ENCODE measurements around the gene TBX21. TPM values are rescaled to one million over a fixed set of nuclear protein-coding genes. Genes with fewer than 3 reads are reported as not detected.
A peak's percentile ranks its signal among the peaks of the same experiment; 100 is the strongest.

The TBX21 gene
- polyA plus RNA-seq, 3 donors, result 0.05 to 0.16 (median 0.13) TPM

DNA sequence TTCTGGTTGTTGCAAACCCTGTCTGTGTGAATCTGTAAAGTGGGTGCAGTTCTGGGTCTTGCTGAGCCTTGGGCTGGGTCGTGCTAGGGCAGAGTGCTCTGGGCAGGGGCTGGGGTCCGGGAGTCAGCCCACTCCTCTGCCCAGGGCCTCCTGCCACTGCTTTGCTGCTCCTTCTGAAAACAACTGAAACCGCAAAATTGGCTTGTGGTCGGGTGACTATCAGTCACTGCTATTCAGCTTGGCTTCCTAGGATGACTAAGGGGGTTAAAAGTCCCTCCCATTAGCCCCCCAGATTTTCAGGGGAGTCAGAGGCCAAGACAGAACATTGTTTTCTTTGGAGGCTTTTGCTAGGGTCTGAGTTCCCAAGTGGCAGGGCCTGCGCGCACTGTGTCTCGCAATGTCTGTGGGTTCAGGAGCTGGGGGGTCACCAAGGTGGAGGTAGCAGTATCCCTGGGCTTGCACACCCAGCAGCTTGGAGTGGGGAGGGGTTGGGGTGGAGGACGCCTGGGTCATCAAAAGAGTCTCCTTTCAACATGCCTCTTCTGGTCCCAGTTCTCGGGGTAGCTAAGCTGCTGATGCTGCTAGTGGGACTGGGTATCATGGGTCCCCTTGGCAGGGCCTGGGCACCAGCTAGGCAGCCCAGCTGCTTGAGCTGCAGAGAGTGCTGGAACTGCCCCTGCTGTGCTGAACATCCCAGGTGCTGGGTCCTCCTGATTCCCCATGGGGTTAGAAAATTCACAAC is 13.5 kb upstream of the TBX21 start:
- Mint-ChIP-seq H3K27ac (no peak overlapping the region), H3K4me3 (peak overlapping the region in 1 of 2 donors; percentile 79), H3K9me3 (peaks cover 0 to 5% (median 0%) of the 10 kb centered on the region in 7 donors), H3K4me1 (peaks cover 22% of the 10 kb centered on the region), H3K36me3 (no peaks in the 10 kb centered on the region), H3K27me3 (ENCODE audit: low read depth in 3 of 3) (peaks cover 62 to 70% (median 65%) of the 10 kb centered on the region in 3 donors)
- Histone ChIP-seq H2AFZ (ENCODE audit: insufficient read depth, low read depth, low read length, poor library complexity, severe bottlenecking) (no peak overlapping the region), H3K4me1 (ENCODE audit: control insufficient read depth in 1 of 2, insufficient read depth in 2 of 2, low read length in 2 of 2) (peaks cover 5 to 8% of the 10 kb centered on the region in 2 donors), H3K9me3 (replicated peaks in 1 of 2; ENCODE audit: control insufficient read depth in 1 of 2, insufficient read depth in 1 of 2, low read length in 2 of 2) (no peaks in the 10 kb centered on the region), H3K27ac (ENCODE audit: low read depth in 1 of 2, low read length in 2 of 2) (no peak overlapping the region), H3K9ac (ENCODE audit: insufficient read depth, low read length, poor library complexity, severe bottlenecking) (no peak overlapping the region), H3K36me3 (replicated peaks in 1 of 2; ENCODE audit: control insufficient read depth in 1 of 2, insufficient read depth in 2 of 2, low read length in 2 of 2) (no peaks in the 10 kb centered on the region), H3K79me2 (ENCODE audit: insufficient read depth, low read length) (no peaks in the 10 kb centered on the region), H4K20me1 (ENCODE audit: insufficient read depth, low read length) (no peaks in the 10 kb centered on the region), H3K27me3 (ENCODE audit: control insufficient read depth in 2 of 2, insufficient read depth in 2 of 2, low read length in 2 of 2) (peaks cover 23 to 56% of the 10 kb centered on the region in 2 donors), H3K4me2 (replicated peaks; ENCODE audit: extremely low read depth, low read length, poor library complexity, severe bottlenecking) (no peak overlapping the region), H3K4me3 (replicated peaks in 1 of 3; ENCODE audit: low read depth in 2 of 3, low read length in 3 of 3) (no peak overlapping the region)
- DNase-seq, result peak in 2 of 3 donors; percentile 9 to 54
- WGBS (ENCODE audit: insufficient coverage), result 9% methylated on average over 8 of the region's 9 CpGs
- intact Hi-C loops (cut with micrococcal nuclease), result no loop called here
- TF ChIP-seq, protein P1, sequence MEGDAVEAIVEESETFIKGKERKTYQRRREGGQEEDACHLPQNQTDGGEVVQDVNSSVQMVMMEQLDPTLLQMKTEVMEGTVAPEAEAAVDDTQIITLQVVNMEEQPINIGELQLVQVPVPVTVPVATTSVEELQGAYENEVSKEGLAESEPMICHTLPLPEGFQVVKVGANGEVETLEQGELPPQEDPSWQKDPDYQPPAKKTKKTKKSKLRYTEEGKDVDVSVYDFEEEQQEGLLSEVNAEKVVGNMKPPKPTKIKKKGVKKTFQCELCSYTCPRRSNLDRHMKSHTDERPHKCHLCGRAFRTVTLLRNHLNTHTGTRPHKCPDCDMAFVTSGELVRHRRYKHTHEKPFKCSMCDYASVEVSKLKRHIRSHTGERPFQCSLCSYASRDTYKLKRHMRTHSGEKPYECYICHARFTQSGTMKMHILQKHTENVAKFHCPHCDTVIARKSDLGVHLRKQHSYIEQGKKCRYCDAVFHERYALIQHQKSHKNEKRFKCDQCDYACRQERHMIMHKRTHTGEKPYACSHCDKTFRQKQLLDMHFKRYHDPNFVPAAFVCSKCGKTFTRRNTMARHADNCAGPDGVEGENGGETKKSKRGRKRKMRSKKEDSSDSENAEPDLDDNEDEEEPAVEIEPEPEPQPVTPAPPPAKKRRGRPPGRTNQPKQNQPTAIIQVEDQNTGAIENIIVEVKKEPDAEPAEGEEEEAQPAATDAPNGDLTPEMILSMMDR (IDR thresholded peaks at IDR 0.05), result no peak

DNA sequence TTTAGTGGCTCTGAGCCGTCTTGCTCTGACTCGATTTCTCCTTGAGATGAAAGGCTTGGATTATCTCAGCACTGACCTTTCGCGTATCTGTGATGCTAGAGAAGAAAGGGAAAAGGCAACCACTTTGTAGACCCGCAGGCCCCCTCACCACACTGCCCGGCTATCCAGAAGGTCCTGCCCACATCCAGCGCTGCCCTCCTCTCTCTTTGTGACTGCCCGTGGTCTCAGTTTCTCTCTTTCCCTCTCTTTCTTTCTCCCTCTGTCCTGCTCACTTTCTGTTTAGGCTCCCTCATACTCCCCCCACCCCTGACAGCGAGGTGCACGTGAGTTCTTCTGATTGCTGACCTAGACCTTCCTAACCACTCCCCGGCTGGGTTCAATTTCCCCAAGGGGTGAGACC is 12.8 kb upstream of the TBX21 start:
- no peak for DNase-seq
- peaks cover 5 to 8% of the 10 kb centered on the region in 2 donors for H3K4me1 ChIP-seq (ENCODE audit: control insufficient read depth in 1 of 2, insufficient read depth in 2 of 2, low read length in 2 of 2)
- no peak overlapping the region for H3K4me3 ChIP-seq (replicated peaks in 1 of 3; ENCODE audit: low read depth in 2 of 3, low read length in 3 of 3)
- no peak overlapping the region for H3K27ac Mint-ChIP-seq
- intact Hi-C loops (cut with micrococcal nuclease), result no loop called here
- H3K27me3 ChIP-seq (ENCODE audit: control insufficient read depth in 2 of 2, insufficient read depth in 2 of 2, low read length in 2 of 2), result peaks cover 23 to 56% of the 10 kb centered on the region in 2 donors
- TF ChIP-seq, protein P1 (IDR thresholded peaks at IDR 0.05), result no peak
- H3K9me3 Mint-ChIP-seq, result peaks cover 0 to 5% (median 0%) of the 10 kb centered on the region in 7 donors
- H3K4me2 ChIP-seq (replicated peaks; ENCODE audit: extremely low read depth, low read length, poor library complexity, severe bottlenecking), result no peak overlapping the region
- H3K36me3 Mint-ChIP-seq, result no peaks in the 10 kb centered on the region
- no peak overlapping the region for H3K27ac ChIP-seq (ENCODE audit: low read depth in 1 of 2, low read length in 2 of 2)
- peak overlapping the region in 1 of 2 donors; percentile 51 for H3K4me3 Mint-ChIP-seq
- peaks cover 61 to 70% (median 62%) of the 10 kb centered on the region in 3 donors for H3K27me3 Mint-ChIP-seq (ENCODE audit: low read depth in 3 of 3)
- 87% methylated on average over 6 of the region's 11 CpGs for WGBS (ENCODE audit: insufficient coverage)
- no peaks in the 10 kb centered on the region for H3K36me3 ChIP-seq (replicated peaks in 1 of 2; ENCODE audit: control insufficient read depth in 1 of 2, insufficient read depth in 2 of 2, low read length in 2 of 2)
- no peak overlapping the region for H2AFZ ChIP-seq (ENCODE audit: insufficient read depth, low read depth, low read length, poor library complexity, severe bottlenecking)
- H3K9ac ChIP-seq (ENCODE audit: insufficient read depth, low read length, poor library complexity, severe bottlenecking), result no peak overlapping the region
- no peaks in the 10 kb centered on the region for H3K9me3 ChIP-seq (replicated peaks in 1 of 2; ENCODE audit: control insufficient read depth in 1 of 2, insufficient read depth in 1 of 2, low read length in 2 of 2)
- H3K4me1 Mint-ChIP-seq, result peaks cover 22% of the 10 kb centered on the region
- H3K79me2 ChIP-seq (ENCODE audit: insufficient read depth, low read length), result no peaks in the 10 kb centered on the region
- no peaks in the 10 kb centered on the region for H4K20me1 ChIP-seq (ENCODE audit: insufficient read depth, low read length)

All from CD14-positive monocyte (primary cell).